HUDEP-2 (cell line): ENCODE results near the gene MSH5.
A peak's percentile ranks its signal among the peaks of the same experiment; 100 is the strongest.

Source experiments
- DNase-seq, 76 experiments: peaks; one replicate each; lab custom pipeline; 2025; ENCODE audit not compliant: unreplicated experiment in 76 of 76; lab: John Stamatoyannopoulos, UW

The MSH5 gene

DNA sequence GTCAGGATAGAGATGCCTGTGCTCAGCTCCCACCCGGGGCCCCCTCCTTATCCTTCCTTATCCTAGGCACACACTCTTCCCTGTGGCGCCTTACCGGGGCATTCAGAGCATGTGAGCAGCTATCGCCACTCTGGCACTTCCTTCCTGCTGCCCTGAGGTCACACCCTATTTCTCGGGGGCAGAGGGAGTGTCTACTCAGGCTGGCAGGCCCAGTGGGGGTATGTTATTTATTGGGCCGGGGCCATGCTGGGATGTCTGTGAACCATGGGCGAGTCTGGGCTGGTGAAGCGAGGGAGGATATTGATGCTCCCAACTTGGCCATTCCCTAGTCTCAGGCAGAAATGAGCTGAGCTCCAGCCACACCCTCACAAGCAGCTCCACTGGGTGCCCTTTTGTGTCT is 28.6 kb upstream of the MSH5 start:
- DNase-seq = peak in 65 of 76 experiments; percentile 17 to 78 (median 56)

GRCh38 chr6:31712296-31712695 is 27.5 kb upstream of the MSH5 start:
- peak in 22 of 76 experiments; percentile 5 to 48 (median 28) for DNase-seq

- no peak for DNase-seq
These were observed 26.3 kb upstream of the MSH5 start for GRCh38 chr6:31713465-31713864.

GRCh38 chr6:31713991-31714684 is 25.7 kb upstream of the MSH5 start:
- no peak for DNase-seq

DNA sequence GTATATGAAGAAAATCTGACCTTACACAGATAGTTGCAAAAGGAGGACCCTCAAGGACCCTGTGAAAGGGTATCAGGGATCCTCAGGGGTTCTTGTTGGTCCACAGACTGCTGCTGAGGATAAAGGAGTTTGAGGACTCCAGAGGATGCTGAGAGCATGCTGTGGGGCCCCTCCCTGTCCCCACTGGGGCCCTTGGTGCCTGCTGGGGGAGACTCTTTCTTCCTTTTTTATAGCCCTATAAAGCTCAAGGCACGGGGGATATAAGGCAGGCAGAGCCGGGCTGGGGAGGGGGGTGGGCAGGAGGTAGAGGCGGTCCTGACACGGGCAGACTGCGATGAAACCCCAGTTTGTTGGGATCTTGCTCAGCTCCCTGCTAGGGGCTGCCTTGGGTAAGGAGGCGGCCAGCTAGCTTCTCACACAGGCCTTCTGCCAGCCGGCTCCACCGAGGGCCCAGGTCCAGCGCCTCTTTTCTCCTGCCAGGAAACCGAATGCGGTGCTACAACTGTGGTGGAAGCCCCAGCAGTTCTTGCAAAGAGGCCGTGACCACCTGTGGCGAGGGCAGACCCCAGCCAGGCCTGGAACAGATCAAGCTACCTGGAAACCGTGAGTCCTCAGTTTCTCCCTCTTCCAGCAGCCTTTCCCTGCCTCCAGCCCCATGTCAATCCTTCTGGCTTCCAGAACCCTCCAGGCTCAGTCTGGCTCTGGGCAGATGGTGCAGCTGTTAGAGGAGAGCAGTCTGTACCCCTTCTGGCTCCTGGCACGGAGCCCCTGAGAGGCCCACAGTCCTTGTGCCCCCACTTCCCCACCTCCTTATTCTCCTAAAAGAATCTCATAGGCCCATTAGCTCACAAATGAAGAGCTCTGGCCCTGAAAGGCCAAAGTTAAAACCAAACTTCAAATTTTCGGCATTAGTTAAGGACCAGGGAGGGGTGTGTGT is 24.5 kb upstream of the MSH5 start, which contains the start of gene LY6G6D:
LY6G6D (plus strand) TSS at position 327 of the 937 bp plus-strand sequence; CDS start at position 335, 8 bp downstream.
- no peak for DNase-seq

DNA sequence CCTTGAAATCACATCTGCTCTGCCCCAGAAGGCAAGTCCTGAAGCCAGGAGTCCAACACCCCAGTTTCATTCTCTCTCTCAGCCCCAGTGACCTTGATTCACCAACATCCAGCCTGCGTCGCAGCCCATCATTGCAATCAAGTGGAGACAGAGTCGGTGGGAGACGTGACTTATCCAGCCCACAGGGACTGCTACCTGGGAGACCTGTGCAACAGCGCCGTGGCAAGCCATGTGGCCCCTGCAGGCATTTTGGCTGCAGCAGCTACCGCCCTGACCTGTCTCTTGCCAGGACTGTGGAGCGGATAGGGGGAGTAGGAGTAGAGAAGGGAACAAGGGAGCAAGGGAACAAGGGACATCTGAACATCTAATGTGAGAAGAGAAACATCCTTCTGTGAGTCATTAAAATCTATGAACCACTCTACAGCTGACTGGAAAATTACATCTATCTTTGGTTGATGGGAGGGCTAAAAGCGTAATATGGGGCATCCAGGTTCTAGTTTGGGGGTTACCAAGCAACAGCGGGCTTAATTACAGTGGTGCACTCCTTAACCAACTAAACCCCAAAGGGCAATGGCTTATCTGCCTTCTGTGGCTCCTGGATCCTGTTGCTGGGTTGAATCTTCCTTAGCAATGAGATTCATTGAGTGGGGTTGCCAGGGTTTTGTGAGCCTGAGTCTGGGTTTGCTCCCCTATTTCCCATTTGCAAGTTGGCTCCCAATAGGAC is 22.1 kb upstream of the MSH5 start:
- no peak for DNase-seq

DNA sequence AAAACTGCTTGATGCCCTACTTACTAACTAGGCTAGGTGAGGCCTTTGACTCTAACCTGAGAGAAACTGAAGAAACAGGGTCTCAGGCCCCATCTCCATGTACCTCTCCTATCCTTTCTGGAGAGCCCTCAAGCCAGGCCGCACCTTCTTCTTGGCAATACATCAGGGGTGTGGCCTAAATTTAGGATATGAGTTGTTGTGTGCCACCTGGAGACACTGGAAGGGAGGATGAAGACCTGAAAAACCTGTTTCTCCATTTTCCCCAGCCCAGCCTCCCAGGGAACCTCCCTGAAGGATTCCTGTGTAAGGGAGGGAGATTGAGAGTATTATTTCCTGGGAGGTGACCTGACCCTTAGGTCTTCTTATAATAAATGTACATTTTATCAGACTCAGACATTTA is 21.5 kb upstream of the MSH5 start:
- DNase-seq = no peak

DNA sequence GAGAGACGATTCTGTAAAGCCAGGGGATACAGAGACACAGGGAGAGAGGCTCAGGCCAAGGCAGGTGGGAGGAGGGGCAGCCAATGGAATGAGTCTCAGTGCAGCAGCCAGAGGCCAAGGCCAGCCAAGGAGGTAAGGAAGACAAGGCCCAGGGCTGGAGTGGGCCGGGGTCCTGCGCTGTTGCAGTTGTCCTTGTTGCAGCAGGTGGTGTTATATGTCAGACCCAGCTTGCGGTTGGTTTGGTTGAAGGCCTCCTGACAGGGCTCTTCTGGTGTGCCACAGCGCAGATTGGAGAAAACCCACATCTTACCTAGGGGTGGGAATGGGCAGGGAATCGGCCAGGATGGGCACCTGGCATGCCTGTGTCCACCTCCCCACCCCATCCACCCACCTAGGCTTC is 20.8 kb upstream of the MSH5 start:
- no peak for DNase-seq

- no peak for DNase-seq
These were observed 19.5 kb upstream of the MSH5 start for GRCh38 chr6:31720196-31720770.

GRCh38 chr6:31721351-31722020 is 18.3 kb upstream of the MSH5 start, which contains the start of gene LY6G6C:
LY6G6C (minus strand) TSS chr6:31721746; CDS start chr6:31721679, 67 bp downstream.
- DNase-seq = no peak

DNA sequence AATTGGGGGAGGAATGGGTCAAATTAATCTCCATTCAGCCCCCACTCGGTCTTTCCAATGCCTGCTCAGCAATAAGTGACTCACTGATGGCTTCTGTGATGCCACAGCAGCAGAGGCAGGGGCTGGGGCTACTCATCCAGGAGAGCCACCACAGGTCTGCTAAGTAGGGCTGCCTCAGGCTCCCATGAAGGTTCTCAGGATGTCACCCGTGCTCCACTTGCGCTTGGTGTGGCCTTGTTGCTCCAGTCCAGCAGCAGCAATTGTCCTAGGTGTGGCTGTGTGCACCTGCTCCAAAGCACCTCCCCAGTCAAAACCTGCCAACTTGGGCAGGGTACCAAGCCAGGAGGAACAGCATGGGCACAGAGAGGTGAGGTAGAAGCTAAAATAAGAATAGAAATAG is 17.6 kb upstream of the MSH5 start:
- no peak for DNase-seq

DNA sequence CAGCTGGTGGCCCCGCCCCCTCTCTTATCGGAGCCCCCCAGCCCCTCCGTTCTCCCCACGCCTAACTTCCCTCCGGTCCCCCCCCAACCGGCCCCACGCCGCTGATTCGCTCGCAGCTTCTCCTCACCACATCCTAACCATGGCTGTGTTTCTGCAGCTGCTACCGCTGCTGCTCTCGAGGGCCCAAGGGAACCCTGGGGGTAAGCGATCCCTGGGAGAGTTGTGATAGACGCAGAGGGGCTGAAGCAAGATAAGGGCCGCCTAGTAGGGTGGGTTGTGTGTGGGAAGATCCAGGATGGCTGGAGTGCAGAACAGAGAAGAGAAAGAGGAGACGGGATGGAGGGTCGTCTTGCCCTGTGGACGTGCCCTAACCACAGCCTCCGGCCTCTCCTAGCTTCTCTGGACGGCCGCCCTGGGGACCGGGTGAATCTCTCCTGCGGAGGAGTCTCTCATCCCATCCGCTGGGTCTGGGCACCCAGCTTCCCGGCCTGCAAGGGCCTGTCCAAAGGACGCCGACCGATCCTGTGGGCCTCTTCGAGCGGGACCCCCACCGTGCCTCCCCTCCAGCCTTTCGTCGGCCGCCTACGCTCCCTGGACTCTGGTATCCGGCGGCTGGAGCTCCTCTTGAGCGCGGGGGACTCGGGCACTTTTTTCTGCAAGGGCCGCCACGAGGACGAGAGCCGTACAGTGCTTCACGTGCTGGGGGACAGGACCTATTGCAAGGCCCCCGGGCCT is 16.4 kb upstream of the MSH5 start, which contains the start of gene MPIG6B:
MPIG6B (plus strand) TSS at position 129 of the 735 bp plus-strand sequence; CDS start at position 140, 11 bp downstream.
- DNase-seq = no peak

- no peak for DNase-seq
These were observed 15.7 kb upstream of the MSH5 start for GRCh38 chr6:31723980-31724691.

DNA sequence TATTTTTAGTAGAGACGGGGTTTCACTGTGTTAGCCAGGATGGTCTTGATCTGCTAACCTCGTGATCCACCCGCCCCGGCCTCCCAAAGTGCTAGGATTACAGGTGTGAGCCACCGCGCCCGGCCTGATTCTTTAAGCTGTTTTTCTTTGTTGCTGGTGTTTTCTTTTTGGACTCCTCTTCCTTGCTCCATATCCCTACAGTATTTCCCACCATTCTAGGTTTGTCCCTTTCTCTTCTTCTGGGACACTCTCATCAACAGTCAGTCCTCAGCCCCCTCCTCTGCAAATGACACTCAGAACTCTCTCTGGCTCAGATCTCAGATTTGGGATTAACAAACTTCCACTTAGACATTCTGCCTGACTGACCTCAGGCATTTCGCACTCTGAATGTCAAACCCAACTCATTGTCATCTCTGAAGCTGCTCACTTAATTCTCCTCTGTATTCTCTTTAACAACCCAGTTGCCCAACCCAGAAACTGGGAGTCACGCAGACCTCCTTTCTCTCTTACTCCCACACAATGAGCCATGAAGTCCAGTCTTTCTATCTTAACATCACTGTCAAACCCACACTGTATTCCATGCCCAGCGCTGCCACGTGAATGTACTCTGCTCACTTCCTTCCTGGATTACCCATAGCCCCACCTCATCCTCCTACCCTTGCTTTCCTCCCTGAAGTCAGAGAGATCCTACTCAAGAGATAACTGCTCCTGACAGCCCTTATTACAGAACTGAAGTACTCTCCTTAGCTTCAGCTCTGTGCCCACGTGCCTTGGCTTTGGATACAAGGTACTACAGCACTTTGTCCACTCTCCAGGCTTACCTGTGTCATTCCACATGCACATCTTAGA is 14.1 kb upstream of the MSH5 start:
- DNase-seq = peak in 27 of 76 experiments; percentile 8 to 53 (median 31)

DNA sequence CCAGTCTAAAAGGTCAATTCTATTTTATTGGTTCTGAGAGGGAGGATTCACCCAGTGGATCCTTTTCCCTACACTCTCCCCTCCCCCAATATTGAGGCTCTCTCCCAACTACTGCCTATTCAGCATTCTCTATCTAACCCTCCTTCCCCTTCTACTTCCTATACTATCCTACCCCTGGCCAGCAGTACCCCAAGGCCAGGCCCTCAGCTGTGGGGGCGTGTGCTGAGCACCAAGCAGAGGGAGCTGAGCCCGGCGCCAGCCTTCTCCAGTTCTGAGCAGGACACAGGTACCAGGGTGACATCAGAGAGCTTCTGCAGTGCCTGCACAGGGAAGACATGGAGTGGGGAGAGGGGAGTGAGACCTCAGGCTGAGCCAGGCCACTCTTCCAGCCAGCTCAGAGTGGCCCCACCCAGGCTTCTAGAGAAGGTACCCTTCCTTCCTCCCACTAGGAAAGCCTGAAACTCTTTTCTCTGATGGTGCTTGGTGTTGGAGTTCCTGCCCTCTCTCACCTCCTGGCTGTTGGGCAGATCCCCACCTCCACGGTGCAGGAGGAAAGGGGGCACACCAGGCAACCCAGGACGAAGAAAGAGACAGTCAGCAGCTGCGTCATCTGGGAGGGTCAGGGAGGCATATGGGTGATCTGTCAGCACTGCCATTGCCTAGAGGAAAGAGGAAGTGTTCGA is 12.6 kb upstream of the MSH5 start:
- peak in 27 of 76 experiments; percentile 18 to 47 (median 32) for DNase-seq

DNA sequence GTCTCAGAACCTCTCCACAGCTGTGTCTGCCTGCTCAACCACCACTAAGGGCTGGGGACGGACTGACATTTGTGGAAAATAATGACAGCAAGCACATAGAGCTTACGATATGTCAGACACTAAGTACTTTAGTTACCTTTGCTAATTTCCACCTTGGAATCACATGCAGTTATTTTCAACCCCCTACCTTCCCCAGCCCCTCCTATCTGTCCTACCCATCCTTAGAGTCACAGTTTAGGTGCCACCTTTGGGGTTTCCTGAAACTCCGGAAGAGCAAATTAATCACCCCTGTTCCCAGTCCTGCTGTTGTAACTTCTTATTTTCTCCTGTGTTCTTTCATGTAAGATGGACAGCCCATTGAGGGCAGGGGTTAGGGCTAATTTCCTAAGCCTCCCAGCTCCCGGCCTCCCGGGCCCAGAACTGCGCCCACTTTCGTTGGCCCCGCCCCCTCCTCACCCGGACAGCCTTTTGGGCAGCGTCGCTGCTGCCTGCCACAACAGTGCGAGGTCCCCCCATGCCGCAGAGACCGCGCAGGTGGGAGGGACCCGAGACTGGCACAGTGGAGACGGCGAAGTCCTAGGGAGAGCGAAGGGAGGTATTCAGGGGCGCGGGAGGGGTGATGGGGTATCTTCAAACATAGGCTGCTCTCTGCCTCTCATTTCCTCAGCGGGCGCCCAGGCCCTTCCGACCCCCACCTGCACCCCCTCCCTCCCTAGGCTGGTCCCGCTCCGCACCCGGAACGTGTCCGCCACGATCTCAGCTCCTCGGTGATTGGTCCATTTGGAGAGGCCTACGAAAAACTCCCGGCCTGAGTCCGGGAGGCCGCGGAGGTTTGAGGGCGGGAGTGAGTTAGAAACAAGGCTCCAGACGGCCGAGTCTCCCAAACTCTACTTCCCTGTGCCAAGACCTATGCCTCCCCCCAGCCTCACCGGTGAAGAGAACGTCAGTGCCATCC is 11.8 kb upstream of the MSH5 start:
- peak in 3 of 76 experiments; percentile 24 to 38 (median 26) for DNase-seq
